ENCODE results near the gene GHRH.
A peak's percentile ranks its signal among the peaks of the same experiment; 100 is the strongest.

GHRH gene

DNA sequence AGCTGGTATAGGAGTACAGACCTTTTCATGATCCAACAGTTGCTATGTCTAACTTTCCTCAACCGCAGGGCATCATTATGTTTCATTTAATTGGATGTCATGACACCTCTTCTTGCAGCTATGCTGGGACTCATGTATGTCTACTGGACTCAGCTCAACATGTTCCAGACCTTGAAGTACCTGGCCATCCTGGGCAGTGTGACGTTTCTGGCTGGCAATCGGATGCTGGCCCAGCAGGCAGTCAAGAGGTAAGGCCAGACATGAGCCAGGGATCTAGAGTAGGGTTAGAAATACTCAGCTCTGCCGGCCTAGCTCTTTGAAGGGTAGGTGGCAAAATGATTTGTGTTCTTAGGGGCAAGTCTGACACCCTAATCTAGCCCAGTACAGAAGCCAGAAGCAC is 25.2 kb downstream of the GHRH start:
- no peak for DNase-seq

DNA sequence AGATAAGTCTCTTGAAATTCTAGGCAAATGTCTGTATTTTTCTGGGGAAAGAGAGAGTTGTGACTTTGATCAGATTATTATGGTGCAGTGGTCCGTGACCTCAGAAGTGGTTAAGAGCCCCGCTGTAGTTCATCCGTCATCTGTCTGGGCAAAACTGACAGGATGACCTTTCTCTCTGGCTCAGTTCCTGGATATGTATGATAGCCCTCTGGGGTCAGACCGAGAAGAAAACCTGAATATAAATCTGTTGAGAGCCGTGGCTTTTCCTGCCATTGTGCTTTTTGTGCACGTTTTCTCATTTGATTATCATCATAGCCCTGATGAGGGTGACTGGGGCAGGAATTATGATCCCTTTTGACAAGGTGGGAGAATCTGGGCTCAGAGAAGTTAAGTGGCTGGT is 26.5 kb downstream of the GHRH start:
- no peak for DNase-seq

DNA sequence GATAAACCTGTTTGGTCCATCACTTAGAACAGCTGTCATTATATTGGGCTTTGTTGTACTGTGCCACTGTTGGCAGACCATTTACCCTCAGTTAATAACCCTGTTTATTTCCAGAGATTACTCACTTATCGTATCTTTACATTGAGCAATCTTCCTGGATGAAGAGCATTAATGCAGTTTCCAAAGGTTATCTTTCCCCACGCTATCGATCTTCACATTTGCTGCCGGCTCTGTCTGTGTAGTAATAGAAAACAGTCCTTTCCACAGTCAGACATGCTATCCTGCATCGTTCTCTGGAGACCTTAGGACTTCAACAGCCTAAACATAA is 27.4 kb downstream of the GHRH start:
- DNase-seq: no peak

DNA sequence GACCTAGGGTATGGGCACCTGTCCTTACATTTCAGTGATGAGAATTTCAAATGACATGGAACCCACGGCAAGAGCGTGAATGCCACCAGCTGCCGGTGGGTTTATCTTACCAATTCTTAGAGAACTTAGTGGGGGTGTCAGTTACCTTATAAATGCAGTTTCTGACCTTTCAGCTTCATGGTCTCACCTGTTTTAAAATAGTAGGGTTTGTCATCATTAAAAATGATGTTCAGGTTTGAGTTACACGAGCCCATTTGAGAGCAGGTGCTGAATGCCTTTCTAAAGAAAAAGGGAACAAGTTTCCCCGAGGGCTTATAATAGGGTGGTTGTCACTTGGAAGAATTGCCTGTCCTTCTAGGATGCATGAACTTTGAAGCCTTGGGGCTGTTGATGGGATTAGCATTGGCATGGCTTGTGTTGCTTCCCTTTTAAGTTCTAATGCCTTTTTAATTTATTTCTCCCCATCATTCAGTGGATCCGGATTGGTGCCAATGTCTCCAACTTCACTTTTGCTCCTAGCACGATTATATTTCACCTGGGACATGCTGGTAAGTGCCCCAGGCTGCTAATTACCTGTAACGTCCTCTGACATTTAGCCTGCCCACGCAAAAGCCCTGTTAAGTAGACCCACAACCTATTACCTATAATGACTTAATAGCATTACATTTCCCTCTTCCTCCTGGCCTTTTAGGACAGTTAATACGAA is 27.9 kb downstream of the GHRH start:
- DNase-seq: no peak

DNA sequence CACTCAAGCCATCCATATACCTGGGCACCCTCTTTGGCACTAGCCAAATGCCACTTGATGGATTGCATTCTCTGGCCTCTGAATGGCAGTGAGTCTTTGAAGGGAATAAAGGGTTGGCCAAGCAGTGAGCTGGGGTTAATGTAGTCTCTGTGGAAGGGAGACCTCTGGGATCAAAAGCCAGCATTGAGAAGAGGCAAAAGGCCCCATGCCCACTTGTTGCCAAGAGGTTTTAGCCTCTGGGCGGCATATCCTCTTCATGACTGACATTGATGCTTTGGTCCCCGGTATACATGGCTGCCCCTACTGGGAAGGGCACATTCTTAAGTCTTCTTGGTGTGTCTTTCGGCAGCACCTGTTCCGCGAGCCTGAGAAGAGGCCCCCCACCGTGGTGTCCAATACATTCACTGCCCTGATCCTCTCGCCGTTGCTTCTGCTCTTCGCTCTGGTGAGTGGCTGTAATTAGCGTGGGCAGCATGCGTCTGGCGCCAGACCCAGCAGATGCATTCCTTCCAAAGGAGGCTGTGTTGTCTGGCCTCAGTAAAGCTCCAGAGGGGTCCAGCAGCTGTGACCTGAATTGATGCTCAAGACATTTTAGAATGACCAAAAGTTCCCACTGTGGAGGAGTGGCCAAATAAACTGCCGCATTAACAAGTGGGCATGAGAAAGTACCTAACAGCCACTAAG is 29.5 kb downstream of the GHRH start:
- DNase-seq: no peak

DNA sequence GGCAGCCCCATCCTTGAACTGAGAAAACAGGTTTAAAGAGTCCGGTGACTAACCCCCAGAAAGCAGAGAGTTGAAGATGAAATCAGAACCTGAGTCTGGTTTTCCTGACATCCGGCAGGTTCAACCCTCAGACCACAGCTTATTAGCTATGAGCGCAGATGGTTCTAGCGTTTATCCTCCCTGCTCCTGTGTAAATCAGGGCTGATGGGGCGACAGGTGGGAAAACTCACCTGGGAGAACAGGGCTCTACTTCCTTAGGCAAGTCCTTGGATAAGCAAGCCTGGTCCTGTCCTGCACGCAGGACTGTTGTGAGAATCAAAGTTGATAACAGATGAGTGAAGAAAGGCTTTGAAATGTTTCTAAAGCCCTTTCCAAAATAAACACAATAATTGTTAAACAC is 31.4 kb downstream of the GHRH start:
- DNase-seq: no peak

DNA sequence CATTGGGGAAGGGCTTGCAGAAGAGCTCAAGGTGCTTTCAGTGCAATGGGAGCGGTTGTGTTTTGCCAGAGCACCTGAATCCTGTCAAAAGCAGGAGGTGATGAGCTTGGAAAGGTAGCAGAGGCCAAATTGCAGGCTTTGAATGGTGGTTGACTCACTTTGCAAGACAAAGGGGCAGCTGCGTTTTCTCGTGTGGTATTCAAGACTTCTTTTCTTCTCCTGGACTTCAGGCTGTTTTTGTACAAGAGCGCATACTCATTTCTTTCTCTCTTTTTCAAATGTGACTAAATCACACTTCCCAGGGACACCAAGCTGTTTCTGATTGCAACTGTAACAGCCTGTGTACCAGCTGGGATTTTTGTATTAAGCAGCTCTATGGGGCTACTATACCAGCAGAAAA is 32.3 kb downstream of the GHRH start:
- DNase-seq: no peak

DNA sequence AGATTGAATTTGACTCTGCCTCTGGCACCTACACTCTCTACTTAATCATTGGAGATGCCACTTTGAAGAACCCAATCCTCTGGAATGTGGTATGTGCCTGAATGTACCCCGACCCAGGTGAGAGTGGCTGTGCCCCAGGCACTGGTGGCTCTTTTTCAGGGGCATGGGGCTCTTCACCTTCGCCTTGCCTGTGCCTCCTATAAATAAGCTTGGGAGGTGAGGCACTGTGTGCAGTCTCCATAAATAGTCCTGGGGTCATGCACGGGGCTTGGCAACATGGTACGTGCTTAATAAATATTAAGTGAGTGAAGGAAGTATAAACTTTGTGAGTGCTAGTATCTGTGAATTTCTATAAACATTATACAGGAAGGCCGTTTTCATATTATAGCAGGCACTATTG is 33.0 kb downstream of the GHRH start:
- DNase-seq: no peak

DNA sequence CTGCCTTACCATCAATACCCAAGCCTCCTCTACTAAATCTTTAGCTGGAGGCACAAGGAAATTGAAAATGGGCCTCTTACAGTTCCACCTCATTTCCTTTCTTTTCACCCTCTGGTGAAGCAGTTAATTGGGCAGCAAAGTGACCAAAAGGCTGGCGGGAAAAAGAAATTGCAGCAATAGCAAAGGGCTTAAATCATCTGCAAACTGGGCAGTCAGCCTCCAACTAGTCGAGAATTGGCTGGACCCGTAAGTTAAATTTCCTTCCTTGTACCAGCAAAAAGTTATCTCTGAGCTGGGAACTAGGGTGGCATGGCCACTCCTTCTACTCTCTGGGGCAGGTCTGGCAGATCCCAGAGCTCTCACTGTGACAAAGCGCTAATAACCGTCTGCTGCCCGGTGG is 33.5 kb downstream of the GHRH start:
- DNase-seq: no peak

DNA sequence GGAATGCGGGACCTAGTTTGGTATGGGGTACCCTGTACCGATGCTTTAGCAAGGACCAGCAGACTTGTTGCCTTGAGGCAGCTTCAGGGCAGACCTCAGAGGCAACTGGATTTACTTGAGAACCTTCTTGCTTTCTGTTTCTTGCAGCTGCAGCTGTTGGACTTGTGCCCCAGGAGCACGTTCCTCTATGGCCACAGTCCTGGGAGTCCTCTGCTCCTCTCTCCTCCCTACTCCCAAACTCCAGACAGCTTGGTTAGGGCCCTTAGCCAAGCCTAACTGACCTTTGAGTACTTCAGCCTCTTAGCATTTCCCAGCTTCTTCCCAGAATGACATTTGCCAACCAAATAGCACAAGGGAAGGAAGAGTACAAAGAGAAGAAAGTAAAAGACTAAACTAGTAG is 34.7 kb downstream of the GHRH start:
- DNase-seq: no peak

DNA sequence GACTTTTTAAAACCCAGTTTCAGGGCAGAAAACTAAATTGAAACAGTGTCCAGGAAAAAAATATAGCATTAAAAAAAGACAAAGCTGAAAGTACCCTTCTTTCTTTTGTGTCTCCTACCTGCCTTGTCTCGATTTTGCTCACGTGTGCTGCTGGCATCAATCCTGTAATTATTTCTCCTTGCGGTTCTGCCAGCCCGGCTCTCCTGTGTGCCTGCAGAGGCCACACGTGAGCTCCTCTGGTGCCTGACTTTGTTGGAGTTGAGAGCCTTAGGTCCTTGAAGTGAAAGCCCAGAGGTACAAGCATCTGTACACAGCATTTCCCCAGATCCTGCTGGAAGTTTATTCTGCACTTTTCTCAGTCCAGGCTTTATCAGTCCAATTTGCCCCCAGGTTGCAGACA is 36.5 kb downstream of the GHRH start:
- DNase-seq: no peak

DNA sequence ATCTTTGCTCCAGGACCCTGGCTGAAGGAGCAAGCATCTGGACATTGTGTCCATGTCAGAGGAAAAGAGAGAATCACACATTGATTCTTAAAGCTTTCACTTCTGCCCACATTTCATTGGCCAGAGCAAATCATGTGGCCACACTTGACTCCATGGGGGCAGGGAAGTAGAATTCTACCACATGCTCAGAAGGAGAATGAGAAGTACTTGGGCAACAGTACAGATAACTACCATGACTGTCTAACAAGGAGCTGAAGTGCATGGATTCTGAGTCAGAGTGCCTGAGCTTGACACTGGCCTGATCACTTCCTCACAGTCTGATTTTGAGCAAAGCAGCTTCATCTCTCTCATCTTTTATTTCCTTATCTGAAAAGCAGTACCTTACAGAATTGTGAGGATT is 38.6 kb downstream of the GHRH start:
- peak; percentile 20 to 45 for DNase-seq

DNA sequence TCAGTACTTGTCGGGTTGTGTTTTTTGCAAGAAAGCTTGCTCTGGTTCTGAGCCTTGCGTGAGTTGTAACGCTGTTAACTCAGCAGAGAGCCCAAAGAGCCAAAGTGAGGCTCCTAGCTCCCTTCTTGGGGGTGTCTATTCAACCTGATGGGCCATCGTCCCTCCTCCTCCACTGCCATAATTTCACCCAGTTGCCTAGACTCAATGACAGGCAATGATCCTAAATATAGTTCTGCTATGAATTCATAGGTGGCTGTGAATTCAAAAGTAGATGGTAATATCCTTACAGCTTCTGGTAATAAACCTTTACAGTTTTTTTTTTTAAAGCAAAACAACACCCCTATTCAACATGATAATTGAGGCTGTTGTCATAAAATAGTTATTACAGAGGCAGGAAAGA is 39.5 kb downstream of the GHRH start:
- DNase-seq: no peak

DNA sequence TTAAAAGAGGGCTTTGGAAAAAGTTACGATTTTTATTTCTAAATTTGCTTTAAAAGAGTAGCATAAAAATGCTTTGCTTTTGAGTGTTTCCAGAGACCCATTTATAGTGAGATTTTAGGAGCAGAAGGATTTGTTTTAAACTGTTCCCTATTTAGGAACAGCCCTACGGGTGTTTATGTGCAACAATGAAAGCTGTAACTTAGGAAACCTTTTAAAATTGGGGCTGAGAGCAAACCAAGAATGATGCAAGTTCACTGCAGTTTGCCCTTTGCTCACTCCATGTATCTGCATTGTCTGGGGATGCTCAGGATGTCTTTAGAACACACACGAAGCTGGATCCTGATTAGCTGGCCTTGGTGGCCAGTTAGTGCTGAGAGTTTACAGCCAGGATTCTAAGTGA is 40.9 kb downstream of the GHRH start:
- DNase-seq: no peak

DNA sequence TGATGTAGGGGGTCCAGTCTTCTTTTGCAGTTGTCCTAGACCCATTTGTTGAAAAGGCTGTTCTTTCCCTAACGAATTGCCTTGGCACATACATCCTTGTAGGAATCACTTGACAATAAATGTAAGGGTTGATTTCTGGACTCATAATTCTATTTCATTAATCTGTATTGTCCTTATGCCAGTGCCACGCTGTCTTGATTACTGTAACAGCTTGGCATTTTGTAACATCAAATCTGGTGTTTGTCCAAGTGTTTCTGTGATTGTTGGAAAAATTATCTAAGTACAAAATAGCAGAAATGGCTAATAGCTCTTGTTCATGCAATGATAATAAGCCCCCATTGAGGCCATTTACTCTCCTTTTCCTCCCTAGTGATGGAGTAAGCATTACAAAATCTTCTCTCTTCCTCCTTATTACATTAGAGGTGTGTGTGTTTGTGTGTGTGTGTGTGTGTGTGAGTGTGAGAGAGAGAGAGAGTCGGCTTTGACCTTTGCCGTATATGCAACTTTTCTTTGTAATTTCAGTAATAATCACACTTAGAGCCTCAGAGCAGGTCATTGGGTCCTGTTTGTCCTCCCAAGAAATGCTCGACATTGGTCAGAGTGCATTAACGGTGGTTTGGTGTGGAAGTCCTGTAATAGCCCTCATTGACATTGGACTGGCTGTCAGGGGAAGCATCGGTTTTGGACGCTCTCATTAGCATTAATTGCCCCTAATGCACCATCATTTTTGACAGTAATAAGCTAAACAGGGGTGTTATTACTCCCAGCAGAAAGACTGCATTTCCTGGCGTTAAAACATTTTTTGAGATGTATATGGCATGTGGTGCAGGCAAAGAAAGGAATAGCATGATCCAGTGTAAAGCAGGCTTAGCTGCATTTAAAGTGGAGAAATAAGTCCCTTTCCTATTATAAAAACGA is 41.6 kb downstream of the GHRH start:
- DNase-seq: no peak

DNA sequence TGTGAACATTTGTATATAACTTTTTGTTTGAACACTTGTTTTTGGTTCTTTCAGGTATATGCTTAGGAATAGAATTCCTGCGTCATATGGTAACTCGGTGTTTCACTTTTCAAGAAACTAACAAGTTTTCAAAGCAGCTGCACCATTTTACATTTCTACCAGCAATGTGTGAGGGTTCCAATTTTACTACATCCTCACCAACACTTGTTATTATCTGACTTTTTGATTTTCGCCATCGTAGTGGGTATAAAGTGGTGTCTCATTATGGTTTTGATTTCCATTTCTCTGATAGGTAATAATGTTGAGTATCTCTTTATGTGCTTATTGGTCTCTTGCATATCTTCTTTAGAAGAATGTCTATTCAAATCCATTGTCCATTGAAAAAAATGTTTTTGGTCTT is 42.6 kb downstream of the GHRH start:
- DNase-seq: no peak

DNA sequence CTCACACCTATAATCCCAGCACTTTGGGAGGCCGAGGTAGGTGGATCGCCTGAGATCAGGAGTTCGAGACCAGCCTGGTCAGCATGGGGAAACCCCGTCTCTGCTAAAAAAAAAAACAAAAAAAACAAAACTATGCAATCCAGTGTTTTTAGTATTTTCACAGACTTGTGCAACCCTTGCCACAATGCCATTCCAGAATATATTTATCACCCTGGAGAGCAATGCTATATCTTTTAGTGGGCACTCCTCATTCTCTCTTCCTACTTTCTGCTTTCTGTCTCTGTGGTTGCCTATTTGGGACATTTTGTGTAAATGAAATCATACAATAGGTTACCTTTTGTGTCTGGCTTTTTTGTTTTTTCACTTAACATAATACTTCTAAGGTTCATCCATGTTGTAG is 43.2 kb downstream of the GHRH start:
- no peak for DNase-seq

DNA sequence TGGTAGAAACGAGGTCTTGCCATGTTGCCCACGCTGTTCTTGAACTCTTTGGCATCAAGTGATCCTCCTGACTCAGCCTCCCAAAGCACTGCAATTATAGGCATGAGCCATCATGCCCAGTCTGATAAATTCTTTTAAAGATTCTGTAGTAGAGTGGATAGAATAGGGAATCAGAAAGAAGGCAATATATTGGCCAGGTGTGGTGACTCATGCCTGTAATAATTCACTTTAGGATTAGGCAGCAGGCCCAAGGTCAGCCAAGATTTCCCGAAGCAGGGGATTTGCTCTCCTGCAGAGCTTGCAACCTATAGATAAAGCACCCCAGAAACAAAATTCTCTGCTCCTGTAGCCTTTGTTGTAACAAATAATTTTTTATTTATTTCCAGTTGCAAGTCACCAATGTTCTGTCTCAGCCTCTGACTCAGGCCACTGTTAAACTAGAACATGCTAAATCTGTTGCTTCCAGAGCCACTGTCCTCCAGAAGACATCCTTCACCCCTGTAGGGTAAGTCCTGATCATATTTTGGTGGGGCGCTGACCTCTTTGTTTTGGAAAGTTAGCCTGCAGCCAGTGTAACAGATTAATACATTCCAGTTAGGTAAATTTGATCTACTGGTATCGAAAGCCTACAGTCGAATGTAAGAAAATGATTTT is 51.8 kb downstream of the GHRH start:
- no peak for DNase-seq

DNA sequence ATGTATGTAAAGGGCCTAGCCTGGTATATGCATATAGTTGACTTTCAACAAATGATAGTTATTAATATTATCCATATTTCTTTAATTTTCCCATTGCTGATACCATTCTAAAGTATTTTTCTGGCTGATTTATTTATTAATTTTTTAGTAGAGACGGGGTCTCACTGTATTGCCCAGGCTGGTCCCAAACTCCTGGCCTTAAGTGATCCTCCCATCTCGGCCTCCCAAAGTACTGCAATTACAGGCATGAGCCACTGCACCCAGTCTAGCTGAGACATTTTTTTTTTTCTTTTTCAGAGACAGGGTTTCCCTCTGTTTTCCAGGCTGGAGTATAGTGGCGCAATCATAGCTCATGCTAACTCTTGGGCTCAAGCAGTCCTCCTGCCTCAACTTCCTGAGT is 52.4 kb downstream of the GHRH start:
- DNase-seq: no peak

DNA sequence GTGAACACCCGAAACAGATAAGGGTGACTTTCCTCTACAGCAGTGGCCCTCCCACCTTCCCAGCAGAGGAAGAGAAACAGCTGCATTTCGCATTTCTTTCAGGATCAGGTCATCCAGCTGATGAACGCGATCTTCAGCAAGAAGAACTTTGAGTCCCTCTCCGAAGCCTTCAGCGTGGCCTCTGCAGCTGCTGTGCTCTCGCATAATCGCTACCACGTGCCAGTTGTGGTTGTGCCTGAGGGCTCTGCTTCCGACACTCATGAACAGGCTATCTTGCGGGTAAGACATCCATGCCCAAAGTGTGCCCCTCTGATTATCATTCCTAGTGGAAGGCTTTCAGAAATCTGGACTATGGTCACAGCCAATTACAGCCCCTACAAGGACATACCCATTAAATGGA is 54.4 kb downstream of the GHRH start:
- no peak for DNase-seq

DNA sequence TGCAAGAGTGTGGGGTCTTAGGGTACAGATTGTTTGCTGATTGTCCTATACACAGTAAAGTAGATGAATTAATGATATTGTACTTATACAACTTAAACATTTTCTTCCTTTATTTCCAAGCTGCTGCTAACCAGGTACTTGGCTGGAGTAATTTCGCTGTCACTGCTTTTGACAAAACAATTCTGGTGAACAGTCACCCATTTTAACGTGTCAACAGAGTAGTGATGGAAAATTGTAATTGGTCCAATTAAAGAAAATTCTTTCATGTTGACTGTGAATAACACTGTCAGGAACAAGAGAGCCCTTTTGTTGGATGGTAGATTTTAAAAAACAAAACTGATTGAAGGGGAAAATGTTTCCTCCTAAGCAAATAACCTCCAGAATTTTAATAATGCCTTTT is 55.8 kb downstream of the GHRH start:
- DNase-seq: no peak

DNA sequence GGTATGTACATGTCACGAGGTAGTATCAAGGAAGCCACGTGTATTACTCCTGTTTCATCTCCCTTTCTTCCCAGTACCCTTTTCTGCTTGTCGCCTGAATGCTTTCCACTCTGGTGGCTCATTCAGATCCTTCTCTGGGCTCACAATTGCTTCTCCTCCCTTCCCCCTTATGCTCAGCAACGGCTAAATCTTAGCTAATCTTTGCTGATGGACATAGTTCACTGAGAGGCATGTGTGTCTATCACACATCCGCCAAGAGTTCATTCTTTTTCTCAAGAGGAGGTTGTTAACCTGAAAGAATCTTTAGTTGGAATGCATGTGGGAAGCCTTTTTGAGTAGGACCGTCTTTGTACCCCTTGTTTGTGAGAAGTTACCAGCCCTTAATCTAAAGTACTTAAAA is 56.5 kb downstream of the GHRH start:
- no peak for DNase-seq

DNA sequence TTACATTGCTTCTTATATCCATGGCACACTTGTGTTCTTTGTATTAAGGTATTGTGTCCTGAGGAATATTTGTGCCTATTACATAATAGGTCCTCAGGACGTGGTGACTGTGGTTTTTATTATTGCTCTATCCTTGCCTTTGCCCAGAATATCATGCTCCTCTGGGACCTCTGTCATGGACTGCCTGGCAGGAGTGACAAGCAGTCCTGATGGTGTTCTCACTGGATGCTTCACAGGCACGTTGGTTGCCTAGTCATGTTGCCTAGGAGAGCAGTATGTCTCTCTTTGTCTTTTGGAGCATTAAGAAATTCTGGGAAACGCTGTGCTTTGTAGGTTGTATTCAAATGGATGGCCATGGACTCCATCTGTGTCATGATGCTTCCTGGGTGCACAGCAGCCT is 57.6 kb downstream of the GHRH start:
- DNase-seq: no peak
